IPS-NIHi11 (cell line): Measurements from ENCODE around the gene PDSS2.
"Not testable (repeated sequence)": the region's sequence is repeated elsewhere in the genome, so short reads cannot be mapped to it uniquely, and the experiment has no call there.

Experiments used
- DNase-seq: peaks from one replicate; pipeline ENCODE4 v3.0.0; 2012; ENCODE audit warnings: mixed read lengths, low spot score

The PDSS2 gene

GRCh38 chr6:107473660-107474059, 14.3 kb upstream of the PDSS2 start:
- DNase-seq, result no peak

- DNase-seq, result no peak
Measured at GRCh38 chr6:107470364-107470763, 11.0 kb upstream of the PDSS2 start.

GRCh38 chr6:107466062-107466461, 6.7 kb upstream of the PDSS2 start:
- DNase-seq, result no peak

GRCh38 chr6:107460083-107460631, 793 bp upstream of the PDSS2 start:
- no peak for DNase-seq

- DNase-seq, result peak; percentile 52
Measured at GRCh38 chr6:107458672-107459282, 587 bp downstream of the PDSS2 start.

GRCh38 chr6:107448776-107449175, 10.6 kb downstream of the PDSS2 start:
- DNase-seq, result no peak

- no peak for DNase-seq
Measured at GRCh38 chr6:107447663-107448216, 11.6 kb downstream of the PDSS2 start.

- no peak for DNase-seq
Measured at GRCh38 chr6:107444277-107444676, 15.1 kb downstream of the PDSS2 start.

GRCh38 chr6:107443608-107444267, 15.6 kb downstream of the PDSS2 start:
- DNase-seq, result no peak

- no peak for DNase-seq
Measured at GRCh38 chr6:107442938-107443607, 16.3 kb downstream of the PDSS2 start.

GRCh38 chr6:107441682-107442081, 17.7 kb downstream of the PDSS2 start:
- DNase-seq, result no peak

- no peak for DNase-seq
Measured at GRCh38 chr6:107440936-107441335, 18.4 kb downstream of the PDSS2 start.

GRCh38 chr6:107439406-107439805, 20.0 kb downstream of the PDSS2 start:
- no peak for DNase-seq

GRCh38 chr6:107437691-107438090, 21.7 kb downstream of the PDSS2 start:
- DNase-seq, result no peak

- DNase-seq, result no peak
Measured at GRCh38 chr6:107436881-107437280, 22.5 kb downstream of the PDSS2 start.

- no peak for DNase-seq
Measured at GRCh38 chr6:107435798-107436197, 23.6 kb downstream of the PDSS2 start.

- no peak for DNase-seq
Measured at GRCh38 chr6:107434812-107435211, 24.6 kb downstream of the PDSS2 start.

GRCh38 chr6:107425951-107426350, 33.4 kb downstream of the PDSS2 start:
- not testable (repeated sequence) for DNase-seq

- no peak for DNase-seq
Measured at GRCh38 chr6:107423474-107423990, 35.8 kb downstream of the PDSS2 start.

- no peak for DNase-seq
Measured at GRCh38 chr6:107421696-107422256, 37.6 kb downstream of the PDSS2 start.

GRCh38 chr6:107419733-107420132, 39.6 kb downstream of the PDSS2 start:
- DNase-seq, result no peak

GRCh38 chr6:107418118-107418517, 41.2 kb downstream of the PDSS2 start:
- DNase-seq, result peak; percentile 35
